Lower lobe of right lung (tissue), 2 donors: ENCODE data around the gene CALN1. TPM values are rescaled to one million over a fixed set of nuclear protein-coding genes. Genes with fewer than 3 reads are reported as not detected.

Experiments used
- ATAC-seq, 2 donors: fragments of 200-7000 bp; cut with Tn5 transposase; one replicate each; pipeline ENCODE4 v1.9.1; 2020 to 2022; ENCODE audit warnings: mild to moderate bottlenecking in 2 of 2, moderate library complexity in 2 of 2
- DNase-seq: peaks from one replicate; pipeline ENCODE4 v3.0.0-alpha.2; 2020
- H3K27ac ChIP-seq: fragments of 200-600 bp; one replicate; pipeline ENCODE4 v1.8.0; 2022
- H3K27me3 ChIP-seq: fragments of 200-600 bp; one replicate; pipeline ENCODE4 v1.8.0; 2022; ENCODE audit warnings: low read depth
- H3K36me3 ChIP-seq: fragments of 200-600 bp; one replicate; pipeline ENCODE4 v1.8.0; 2022; ENCODE audit warnings: mild to moderate bottlenecking
- H3K4me1 ChIP-seq: fragments of 200-600 bp; one replicate; pipeline ENCODE4 v1.8.0; 2022
- H3K4me3 ChIP-seq: fragments of 200-600 bp; one replicate; pipeline ENCODE4 v1.8.0; 2022; ENCODE audit warnings: mild to moderate bottlenecking
- H3K9me3 ChIP-seq: fragments of 200-600 bp; one replicate; pipeline ENCODE4 v1.8.0; 2022
- CTCF ChIP-seq: fragments of 200-600 bp; IDR thresholded peaks from one replicate; pipeline ENCODE4 v1.8.0; 2022; ENCODE audit warnings: antibody characterized with exemption, mild to moderate bottlenecking
- intact Hi-C: fragments of 100-400 bp; cut with DNase I; formaldehyde crosslinking; loops from one replicate; pipeline ENCODE4 v1.11.0; 2022
- total RNA-seq: library from RNA; stranded (reverse); fragmentation: NEBNext Ultra II Directional; extraction: Animal tissue kit (Norgen Biotek cat#: 25700); gene quantifications from one replicate; pipeline ENCODE4 v1.2.1, GENCODE V29; 2021
- donor health status: DM: no; HTN: yes; CAD: no; lungs with severe emphysema.

CALN1 gene
- total RNA-seq, 1 donor from 2014 or later, result not detected

GRCh38 chr7:71854546-71855397, 557.4 kb downstream of the CALN1 start:
- ATAC-seq (no peak), DNase-seq (no peak)
- Histone ChIP-seq H3K4me3 (no peak overlapping the region), H3K4me1 (no peaks in the 10 kb centered on the region), H3K27me3 (peaks cover 5% of the 10 kb centered on the region), H3K9me3 (no peaks in the 10 kb centered on the region), H3K36me3 (no peaks in the 10 kb centered on the region), H3K27ac (no peak overlapping the region)
- TF ChIP-seq CTCF, result no peak
- intact Hi-C loops, result no loop called here

DNA sequence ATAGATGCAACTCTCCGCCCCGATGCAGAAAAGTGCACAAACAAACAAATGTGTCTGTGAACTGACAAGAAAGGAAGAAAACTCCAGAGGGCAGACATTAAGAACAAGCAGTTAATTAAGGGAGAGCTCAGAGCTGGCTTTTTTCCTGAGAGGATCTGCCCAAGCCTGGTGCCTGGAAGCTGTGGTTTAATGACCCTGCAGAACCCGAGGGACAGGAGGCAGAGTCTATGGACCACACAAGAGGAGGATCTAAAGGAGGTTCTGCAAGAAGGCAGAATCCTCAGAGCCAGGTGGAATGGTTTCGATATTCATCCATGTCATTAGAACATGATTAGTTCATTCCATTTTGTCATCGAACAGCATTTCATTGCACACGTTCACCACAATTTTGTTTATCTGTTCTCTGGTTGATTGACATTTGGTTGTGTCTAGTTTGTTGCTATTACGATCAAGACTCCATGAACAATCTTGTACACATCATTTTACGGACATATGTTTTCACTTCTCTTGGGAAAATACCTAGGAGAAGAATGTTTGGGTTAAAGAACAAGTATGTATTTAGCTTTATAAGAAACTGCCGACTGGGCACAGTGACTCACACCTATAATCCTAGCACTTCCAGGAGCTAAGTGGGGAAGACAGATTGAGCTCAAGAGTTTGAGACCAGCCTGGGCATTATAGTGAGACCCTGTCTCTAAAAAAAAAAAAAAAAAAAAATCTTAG, 560.2 kb downstream of the CALN1 start:
- Histone ChIP-seq H3K27ac (no peak overlapping the region), H3K27me3 (peaks cover 5% of the 10 kb centered on the region), H3K36me3 (no peaks in the 10 kb centered on the region), H3K9me3 (no peaks in the 10 kb centered on the region), H3K4me3 (no peak overlapping the region), H3K4me1 (no peaks in the 10 kb centered on the region)
- no peak for TF ChIP-seq CTCF
- ATAC-seq, result no peak
- DNase-seq, result no peak
- intact Hi-C loops, result no loop called here

DNA sequence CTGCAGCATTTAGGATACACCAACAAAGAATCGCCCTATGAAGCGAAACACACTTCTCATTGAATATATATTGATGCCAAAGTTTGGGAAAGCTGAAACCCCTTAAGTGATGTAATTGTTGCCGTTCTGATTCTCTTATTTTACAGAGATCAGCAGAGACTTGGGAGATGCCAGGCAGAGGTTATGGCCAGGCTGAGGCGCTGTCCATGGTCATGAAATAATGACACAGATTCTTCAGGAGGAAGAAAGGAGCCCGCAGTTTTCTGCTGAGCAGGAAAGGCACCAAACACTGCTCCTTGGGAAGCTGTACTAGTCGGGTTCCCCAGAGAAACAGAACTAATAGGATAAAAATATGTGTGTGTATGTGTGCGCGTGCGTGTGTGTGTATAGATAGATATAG, 566.0 kb downstream of the CALN1 start:
- Histone ChIP-seq H3K9me3 (no peaks in the 10 kb centered on the region), H3K27me3 (no peaks in the 10 kb centered on the region), H3K36me3 (no peaks in the 10 kb centered on the region), H3K4me1 (no peaks in the 10 kb centered on the region), H3K4me3 (no peak overlapping the region), H3K27ac (no peak overlapping the region)
- DNase-seq (no peak), ATAC-seq (no peak)
- intact Hi-C loops, result no loop called here
- TF ChIP-seq CTCF, result no peak

DNA sequence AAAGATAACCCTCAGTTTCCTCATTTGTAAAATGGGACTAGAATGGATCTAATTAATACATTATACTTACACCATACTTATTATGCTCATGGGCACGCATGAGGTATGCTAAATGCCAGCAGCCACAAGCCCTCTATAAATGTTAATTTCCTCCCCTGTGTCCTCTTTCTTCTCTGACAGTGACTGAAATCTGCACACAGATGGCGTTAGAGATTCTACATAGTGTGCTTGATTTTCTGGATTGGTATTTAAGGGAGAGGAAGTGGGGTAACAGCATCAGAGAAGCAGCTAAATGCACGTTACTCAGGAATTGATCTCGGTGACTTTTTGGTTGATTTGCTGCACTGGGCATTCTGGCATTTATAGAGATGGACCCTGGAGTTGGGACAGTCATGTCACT, 568.5 kb downstream of the CALN1 start:
- Histone ChIP-seq H3K9me3 (no peaks in the 10 kb centered on the region), H3K36me3 (no peaks in the 10 kb centered on the region), H3K27me3 (no peaks in the 10 kb centered on the region), H3K4me1 (no peaks in the 10 kb centered on the region), H3K27ac (no peak overlapping the region), H3K4me3 (no peak overlapping the region)
- intact Hi-C loops, result no loop called here
- ATAC-seq (no peak), DNase-seq (no peak)
- TF ChIP-seq CTCF, result no peak

- Histone ChIP-seq H3K4me1 (no peaks in the 10 kb centered on the region), H3K9me3 (no peaks in the 10 kb centered on the region), H3K27me3 (no peaks in the 10 kb centered on the region), H3K27ac (no peak overlapping the region), H3K4me3 (no peak overlapping the region), H3K36me3 (no peaks in the 10 kb centered on the region)
- no peak for TF ChIP-seq CTCF
- ATAC-seq (no peak), DNase-seq (no peak)
- intact Hi-C loops, result no loop called here
Measured at GRCh38 chr7:71842786-71843185, 569.4 kb downstream of the CALN1 start.
